HuH-7.5 (cell line): Measurements from ENCODE around the gene SMARCC2.
A peak's percentile ranks its signal among the peaks of the same experiment; 100 is the strongest.
"Not testable (repeated sequence)": the region's sequence is repeated elsewhere in the genome, so short reads cannot be mapped to it uniquely, and the experiment has no call there.

Source experiments
- DNase-seq: peaks from one replicate; pipeline ENCODE4 v3.0.0; 2011; ENCODE audit warnings: low spot score

SMARCC2 gene

DNA sequence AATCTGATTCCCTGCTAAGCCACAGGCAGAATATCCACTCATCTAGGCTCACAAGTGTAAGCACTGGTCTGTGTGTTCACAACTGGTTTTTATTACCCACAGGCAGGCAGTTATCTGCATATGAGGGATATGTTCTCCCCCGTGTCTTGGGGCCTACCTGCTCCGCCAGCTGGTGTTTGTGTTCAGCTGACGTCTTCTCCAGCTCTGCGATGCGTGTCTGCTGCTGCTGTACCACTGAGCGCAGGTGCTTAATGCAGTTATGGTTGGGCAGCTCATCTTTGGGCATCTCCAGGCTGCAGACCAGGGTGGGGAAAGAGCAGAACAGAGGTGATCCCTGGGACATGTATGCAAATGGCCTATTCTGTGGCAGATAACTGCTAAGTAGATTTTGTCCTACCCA is 18.7 kb upstream of the SMARCC2 start:
- no peak for DNase-seq

DNA sequence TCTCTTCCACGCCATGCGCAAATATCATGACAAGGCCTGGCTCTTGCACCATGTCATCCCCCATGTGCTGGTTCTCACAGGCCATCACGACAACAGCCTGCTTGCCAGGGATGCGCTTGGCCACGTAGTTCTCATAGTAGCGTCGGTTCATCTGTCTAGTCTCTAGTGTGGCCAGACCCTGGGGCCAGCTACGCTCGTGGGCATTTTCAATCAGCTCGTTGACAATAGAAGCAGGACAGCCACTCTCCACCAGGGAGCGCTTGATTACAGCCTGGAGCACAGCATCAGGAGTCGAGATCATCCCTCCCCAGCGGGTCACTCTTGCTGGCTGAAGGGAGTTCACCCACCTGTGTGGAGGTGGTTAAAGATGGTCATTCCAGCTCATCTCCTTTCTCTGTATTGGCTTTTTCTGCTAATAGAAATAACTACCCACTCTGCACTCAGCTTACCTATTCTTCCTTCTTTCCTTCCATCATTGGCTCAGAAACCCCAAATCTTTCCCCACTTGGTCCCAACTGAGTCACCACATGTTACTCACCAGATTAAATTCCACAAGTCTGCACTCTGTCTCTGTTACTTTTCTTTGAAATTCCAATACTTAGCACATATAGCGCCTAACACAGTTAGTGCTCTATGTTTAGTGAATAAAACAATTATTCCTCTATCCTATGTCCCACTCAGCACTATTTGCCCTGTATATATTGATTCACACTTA is 17.3 kb upstream of the SMARCC2 start:
- DNase-seq = peak; percentile 66

DNA sequence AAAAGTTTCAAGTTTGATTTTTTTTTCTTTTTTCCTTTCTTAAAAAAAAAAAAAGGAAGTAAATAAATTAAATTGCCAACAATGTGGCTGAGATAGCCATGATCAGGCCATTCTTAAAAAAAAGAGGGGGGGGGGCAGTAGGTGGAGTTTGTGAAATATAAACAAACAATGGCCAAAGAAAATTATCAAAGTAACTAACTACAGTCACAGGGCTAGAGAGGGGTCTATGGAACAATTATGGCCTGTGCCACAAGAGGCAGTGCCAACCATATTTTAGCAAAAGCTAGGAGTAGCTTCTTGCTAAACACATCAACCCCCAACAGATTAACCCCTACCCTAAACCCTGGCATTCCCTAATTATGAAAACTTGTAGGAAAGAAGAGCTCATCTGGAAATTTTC is 16.2 kb upstream of the SMARCC2 start:
- DNase-seq = no peak

DNA sequence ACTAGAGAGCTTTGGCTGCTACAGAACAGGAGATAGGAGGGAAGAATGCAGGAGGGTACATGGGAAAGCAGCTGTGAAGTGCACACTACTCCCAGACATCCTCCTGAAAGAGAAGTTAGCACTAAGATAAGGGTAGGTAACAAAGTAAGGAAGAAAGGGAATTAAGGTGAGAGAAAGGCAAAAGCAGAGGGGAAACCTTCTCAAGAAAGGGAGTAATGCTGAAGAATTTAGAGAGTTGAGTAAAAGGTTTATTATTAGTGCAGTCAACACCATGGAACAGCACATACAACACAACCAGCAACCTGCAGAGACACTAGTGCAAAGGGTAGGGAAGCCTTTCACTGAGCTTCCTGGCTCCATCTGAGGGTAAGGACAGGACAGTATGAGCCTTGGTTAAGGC is 15.0 kb upstream of the SMARCC2 start:
- DNase-seq = no peak

DNA sequence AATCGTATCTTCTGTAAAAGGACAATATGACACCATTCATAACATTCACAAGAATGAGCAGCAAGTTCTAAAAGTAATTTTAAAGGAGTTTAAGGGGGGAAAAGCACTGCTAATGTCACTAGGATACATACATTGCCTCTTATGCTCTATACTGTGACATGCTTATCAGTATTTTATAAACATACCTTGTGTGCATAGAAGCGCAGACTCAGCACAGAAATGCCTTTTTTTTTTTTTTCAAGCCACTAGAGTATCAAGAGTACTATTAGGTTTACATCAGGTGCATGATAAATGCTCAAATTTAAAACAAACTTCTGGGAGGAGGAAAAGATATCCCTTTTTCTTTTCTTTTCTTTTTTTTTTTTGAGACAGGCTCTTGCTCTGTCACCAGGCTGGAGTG is 13.6 kb upstream of the SMARCC2 start:
- no peak for DNase-seq

DNA sequence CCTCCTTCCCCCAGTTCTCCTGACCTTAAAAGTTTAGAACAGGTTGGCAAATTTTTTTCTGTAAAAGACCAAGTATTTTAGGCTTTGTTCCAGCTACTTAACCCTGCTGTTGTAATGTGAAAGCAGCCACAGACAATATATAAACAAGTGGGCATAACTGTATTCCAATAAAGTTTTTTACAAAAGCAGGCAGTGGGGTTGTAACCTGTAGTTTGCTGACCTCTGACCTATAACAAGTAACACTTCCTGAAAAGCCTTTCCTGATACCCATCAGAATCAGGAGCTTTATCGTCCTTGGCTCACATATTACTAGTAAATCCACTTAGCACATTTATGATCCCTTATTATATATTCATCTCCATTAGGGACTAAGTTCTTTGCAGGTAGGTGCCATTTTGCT is 13.1 kb upstream of the SMARCC2 start:
- DNase-seq = no peak

DNA sequence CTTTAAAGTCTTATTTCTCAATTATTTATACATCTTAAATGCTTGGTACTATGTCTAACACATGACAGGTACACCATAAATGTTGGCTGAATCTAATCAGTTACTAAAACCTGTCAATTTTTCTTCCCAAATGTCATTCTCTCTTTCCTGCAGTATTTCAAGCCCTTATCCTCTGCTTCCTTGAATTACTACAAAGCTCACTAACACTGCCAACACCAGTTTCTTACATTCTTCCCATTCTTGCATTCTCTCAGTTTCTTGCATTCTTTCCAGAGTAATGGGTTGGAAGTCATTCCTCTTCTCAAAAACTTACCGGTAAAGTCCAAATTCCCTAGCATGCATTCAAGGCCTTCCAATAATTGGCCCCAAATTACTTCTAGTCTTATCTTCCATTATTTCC is 9.6 kb upstream of the SMARCC2 start:
- no peak for DNase-seq

DNA sequence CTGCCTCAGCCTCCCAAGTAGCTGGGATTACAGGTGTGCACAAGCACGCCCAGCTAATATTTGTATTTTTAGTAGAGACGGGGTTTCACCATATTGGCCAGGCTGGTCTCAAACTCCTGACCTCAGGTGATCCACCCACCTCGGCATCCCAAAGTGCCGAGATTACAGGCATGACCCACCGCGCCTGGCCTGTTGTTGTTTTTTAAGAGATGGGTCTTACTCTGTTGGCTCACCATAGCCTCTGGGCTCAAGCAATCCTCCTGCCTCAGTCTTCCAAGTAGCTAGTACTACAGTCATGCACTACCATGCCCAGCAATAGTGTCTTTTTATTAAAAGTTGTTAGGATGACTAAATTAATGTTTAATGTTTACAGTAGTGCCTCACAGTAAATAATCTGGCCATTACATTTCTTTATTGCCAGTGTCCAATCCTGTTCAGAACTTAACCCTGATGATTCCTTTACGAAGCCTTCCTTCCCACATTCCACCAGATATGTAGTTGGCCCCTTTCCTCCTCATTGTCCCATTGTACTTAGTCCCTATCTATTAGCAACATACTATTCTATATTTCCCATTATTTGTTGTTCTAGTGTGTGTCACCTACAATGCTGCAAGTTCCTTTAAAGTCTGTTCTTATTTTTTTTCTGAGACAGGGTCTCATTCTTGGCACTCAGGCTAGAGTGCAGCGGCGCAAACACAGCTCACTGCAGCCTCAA is 8.8 kb upstream of the SMARCC2 start:
- DNase-seq = no peak

DNA sequence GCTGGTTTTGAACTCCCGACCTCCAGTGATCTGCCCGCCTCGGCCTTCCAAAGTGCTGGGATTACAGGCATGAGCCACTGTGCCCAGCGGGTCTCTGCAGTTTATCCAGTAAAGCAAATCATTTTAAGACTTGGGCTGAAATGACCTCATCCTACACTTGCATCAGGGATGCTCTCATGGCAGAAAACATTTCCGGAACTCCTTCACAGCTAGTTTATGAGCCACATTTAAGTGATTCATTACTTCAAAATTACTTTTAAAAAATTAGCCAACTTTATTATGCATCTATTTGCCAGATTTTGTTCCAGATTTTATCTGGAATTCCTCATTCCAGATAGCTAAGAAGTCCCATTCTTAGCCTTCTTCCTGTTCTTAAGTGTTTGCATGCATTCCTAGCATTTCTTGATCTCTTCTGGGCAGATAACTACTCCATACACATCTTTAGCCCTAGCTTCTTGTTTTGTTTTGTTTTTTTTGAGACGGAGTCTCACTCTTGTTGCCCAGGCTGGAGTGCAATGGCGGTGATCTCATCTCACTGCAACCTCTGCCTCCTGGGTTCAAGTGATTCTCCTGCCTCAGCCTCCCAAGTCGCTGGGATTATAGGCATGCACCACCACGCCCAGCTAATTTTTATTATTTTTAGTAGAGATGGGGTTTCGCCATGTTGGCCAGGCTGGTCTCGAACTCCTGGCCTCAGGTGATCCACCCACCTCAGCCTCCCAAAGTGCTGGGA is 7.7 kb upstream of the SMARCC2 start:
- not testable (repeated sequence) for DNase-seq

DNA sequence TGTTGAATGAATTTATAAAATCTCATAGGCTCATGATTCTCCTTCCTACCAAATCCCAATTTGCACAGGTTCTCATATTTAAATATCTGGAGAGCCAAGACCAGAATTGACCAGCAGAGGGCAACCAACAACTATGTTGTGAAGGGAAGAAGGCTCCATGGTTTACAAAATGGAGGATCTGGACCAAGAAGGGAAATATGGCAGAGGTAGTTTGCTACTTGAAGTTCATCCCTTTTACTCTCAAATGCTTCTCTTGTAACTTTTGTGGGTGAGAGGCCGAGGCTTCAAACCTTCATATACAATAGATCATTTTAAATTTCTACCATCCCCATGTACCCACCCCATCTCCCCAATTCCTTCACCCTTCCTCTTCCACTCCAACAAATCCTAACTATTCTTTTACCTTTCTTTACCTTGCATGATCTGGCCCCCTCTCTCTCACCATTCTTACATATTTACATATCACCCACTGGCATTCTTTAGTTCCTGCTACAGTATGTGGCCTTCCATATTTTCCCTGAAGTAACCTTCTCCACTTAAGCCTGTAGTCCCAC is 3.8 kb upstream of the SMARCC2 start:
- DNase-seq = peak; percentile 66

DNA sequence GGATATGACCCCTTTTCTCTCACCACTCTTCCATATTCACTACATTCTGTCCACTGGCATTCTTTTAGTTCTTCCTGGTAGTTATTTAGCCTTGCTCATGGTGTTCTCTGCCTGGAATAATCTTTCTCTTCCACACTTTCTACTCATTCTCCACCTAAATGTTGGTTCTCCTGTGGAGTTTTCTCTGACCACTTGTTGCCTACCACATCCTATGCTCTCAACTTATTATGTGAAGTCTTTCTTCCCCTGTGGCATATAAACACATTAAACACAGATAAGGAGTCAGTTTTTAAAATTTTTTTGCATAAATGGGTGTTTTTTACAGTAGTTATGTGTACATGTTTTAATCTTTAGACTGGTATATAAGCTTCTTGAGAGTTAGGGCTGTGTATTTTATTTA is 3.3 kb upstream of the SMARCC2 start:
- DNase-seq = no peak

DNA sequence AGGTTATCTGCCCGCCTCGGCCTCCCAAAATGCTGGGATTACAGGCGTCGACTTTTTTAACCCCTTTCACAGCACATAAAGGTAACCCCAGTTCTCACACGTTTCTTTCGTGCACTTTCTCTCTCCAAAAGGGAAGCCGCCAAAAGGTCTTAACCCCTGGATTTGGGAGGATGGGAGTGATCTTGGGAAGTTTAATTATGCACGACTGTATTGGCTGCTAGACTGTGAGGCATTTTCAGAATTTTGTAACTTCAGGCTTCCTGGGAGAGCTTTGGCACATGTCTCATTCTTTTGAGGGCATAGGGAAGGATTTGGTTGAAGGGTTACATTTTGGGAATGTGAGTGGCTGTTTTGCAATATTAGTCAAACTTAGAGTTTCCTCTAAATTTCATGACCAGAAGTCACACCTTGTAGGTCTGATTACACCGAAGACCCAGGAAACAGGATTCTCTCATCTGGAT is 1.4 kb upstream of the SMARCC2 start:
- no peak for DNase-seq

DNA sequence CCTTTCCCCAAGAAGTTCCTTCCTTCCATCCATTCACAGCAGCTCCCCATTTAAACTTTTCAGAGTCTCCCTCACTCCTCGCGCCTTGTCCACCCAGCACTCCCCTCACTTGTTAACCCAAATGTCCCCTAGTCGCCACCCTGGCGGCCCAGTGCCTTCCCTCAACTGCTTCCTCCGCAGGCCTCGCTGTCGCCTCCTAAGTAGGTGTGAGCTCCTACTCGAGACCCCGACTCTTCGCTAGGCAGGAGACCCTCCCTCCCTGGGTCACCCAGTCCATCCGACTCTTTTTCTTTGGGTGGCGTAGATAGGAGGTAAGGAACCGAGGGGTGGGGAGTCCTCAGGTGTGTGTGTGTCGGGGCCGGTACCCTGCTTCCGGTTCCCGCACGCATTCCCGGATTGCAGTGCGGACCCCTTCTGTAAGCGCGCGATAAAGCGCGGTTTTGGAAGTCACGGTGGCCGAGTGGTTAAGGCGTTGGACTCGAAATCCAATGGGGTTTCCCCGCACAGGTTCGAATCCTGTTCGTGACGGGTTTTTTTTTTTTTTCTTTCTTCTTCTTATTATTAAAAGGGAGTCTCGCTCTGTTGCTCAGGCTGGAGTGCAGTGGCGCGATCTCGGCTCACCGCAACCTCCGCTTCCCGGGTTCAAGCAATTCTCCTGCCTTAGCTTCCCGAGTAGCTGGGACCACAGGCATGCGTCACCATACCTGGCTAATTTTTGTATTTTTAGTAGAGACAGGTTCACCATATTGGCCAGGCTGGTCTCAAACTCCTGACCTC is 823 bp upstream of the SMARCC2 start:
- DNase-seq = peak; percentile 79

DNA sequence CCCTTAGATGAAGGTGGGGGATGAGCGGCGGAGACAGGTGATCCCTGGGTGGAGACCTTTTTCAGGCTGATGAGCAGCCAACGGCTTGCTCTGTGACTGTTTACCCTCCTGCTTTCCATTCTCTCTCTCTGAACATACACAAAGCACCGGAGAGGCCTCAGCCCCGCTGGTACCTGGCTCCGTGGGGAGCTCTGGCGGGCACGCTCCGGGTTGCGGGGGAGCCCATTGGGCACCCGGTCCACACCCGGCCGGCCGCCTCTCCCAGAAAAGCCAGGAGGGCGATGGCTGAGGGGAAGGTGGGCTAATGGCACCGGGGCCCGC is 545 bp downstream of the SMARCC2 start:
- DNase-seq = peak; percentile 29

DNA sequence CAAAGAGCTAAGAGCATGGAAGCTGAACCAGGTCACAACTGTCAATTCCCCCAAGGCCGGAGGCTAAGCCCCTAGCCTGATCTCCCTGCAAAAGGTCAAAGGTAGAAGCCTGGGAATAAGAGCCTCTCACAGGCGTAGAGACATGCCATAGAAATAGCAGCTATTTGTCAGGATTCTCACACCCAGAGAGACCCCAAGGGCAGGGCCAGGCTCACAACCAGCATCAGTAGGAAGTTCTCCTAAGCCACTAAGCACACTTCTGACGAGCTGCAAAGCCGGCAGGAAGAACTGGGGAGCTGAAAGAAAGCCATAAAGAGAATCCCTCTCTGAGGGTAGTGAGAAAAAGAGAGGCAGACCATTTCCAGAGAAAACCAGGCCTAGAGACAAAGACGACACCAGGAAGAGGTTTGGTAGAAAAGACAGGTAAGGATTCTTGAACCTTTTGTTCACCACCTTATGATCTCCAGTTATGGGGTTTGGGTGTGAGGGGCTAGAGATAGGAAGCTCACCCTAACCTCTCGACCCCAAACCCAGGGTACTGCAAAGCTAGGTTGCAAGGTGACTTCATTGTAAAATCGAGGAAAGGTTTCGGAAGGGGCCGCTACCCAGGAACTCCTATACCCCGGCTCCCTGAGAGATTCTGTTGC is 1.0 kb downstream of the SMARCC2 start:
- no peak for DNase-seq

DNA sequence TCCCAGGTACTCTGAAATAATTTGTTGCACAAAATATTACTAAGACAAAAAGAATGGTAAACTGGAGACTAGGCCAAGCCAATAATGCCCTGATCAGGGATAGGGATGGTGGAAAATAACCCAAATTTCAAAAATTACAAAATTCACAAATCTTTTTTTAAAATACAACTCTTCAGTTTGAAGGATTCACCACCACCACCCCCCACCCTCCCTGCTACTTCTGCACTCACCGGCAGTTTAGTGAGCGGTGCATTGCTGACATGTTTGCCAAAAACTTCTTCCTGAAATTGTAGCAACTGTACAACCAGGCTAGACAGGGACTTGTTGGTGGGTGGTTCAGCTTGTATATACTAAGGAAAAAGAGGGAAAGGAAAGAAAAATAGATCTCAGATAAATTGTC is 2.3 kb downstream of the SMARCC2 start:
- no peak for DNase-seq

DNA sequence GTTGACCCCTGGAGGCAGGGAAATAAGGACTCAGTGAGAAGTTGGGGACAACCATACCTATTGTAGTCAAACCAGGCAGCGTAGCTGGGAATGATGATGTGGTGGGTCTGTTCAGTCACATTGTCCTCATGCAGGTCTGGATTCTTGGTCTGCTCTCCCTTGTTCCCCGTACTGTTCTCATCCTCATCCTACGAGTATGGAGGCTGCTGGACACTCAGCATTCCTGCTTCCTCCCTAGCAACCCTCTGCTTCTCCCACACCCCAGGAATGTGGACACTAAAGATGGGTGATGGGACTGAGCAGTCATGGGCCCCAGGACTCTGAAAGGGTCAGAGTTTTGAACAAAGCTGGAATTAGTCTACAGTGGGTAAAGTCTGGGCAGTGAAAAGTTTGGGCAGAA is 10.9 kb downstream of the SMARCC2 start:
- no peak for DNase-seq

DNA sequence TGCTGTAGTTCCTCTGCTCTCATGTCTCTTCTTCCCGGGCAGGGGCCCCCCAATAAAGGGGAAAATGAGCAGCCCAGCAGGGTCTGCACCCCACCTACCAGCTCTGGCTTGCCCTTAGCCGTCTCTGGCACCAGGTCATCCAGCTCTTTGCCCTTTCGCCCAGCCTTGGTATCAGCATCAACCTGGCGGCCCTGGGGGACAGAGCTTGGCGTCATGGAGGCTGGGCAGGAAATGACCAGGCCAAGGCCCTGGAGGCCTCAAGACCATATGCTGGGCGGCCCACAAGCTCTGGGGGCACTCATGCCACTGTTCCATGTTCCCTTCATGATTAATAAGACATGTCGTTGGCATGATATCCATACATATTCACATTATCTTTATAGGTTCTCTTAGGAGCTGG is 16.4 kb downstream of the SMARCC2 start:
- DNase-seq = no peak

DNA sequence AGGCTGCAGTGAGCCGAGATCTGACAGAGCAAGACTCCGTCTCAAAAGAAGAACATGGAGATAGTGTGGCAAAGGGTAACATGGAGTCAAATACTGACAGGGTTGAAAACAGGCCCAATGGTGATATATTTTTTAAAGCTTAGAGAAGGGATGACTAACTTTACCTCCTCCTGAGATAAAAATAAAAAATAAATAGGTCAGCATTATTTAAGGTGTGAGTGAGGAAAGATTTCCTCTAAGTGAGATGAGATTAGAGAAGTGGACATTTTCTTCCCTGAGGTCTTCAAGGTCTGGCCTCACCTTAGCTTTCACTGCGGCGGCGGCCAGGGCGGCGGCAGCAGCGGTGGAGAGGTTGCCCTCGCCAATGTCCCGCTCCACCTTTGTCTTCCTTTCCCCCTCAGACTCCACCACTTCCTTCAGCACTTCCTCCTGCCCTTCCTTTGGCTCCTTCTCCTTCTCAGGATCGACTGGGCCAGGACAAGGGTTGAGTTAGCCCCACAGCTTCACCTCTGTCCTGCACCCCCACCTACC is 20.0 kb downstream of the SMARCC2 start:
- no peak for DNase-seq

DNA sequence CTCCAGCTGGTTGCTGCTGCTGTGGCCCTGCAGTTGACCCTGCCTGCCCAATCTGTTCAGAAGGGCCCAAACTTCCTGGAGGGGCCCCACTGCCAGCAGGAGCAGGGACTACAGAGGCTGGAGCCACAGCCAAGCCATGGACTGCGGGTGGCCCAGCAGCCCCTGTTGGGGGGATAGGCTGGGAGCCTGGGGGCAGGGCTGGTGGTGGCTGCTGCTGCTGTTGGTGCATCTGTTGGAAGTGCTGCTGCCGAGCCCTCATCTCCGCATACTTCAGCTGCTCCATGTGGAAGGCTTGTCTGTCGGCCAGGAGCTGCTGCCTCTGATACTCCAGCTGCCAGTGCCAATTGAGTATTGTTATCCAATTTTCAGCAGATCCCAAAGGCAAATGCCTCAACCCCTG is 23.9 kb downstream of the SMARCC2 start:
- DNase-seq = no peak

DNA sequence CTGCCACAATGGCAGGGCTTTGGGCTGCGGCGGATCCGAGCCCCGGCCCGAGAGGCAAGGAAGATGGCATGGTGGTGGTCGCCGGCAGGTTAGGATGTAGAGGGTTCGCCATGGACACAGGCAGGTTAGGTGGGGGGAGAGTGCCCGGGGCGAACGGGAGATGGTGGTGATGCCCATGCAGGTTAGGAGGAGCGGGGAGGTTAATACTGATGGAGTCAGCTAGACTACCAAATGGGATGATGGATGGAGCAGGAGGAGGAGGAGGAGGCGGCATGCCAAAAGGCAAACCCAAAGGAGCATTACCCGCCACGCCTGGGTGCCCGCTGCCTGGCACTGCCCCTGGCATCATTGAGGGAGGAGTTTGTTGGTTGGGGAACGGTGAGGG is 24.9 kb downstream of the SMARCC2 start:
- no peak for DNase-seq
